ENCODE measurements around the gene IFT25.

- TF ChIP-seq SMC3 (conservative IDR thresholded peaks at IDR 0.05; ENCODE audit: poor library complexity) (no peak), CTCF (IDR thresholded peaks at IDR 0.05; ENCODE audit: poor library complexity, severe bottlenecking) (no peak)
These were observed 7.2 kb downstream of the IFT25 start for GRCh38 chr1:53938136-53938830.

Measured in neural cell (in vitro differentiated cells).